H1 (cell line): ENCODE data around the gene AMZ1. TPM values are rescaled to one million over a fixed set of nuclear protein-coding genes. Genes with fewer than 3 reads are reported as not detected.

Experiments used
- CHD2 ChIP-seq: IDR thresholded peaks from 2 replicates; pipeline ENCODE4 v1.6.1; 2012; ENCODE audit warnings: low read length, improper control_type of control experiment
- PHF8 ChIP-seq: fragments of 200-600 bp; sonication (generic); conservative IDR thresholded peaks from 2 replicates; pipeline ENCODE4 v1.7.1; 2012; ENCODE audit warnings: low read depth, mild to moderate bottlenecking, inconsistent platforms, low read length, moderate library complexity
- RNF2 ChIP-seq: fragments of 200-900, 300-1000 bp; sonication (generic); IDR thresholded peaks from 2 replicates; pipeline ENCODE4 v1.7.1; 2016; ENCODE audit warnings: borderline replicate concordance, low read depth, mild to moderate bottlenecking, antibody characterized with exemption, low read length; ENCODE audit not compliant: poor library complexity, severe bottlenecking; ENCODE audit errors: missing control alignments
- SAP30 ChIP-seq: fragments of 300-600 bp; sonication (generic); IDR thresholded peaks from 2 replicates; pipeline ENCODE4 v1.7.1; 2012; ENCODE audit warnings: low read length, moderate library complexity, mild to moderate bottlenecking, inconsistent platforms; ENCODE audit not compliant: insufficient read depth, insufficient replicate concordance
- SIRT6 ChIP-seq: IDR thresholded peaks from one replicate; pipeline ENCODE4 v1.7.1; 2012; ENCODE audit warnings: low read length, inconsistent platforms
- polyA plus RNA-seq, 7 experiments: library from polyadenylated mRNA; depleted of rRNA in 3 of 7; stranded (reverse) in 5 of 7; unstranded in 2 of 7; fragments of >200 nt in 5 of 7; fragments of 200-250 nt in 2 of 7; gene quantifications; 1 replicate in 5 of 7; 2 replicates in 1 of 7; 4 replicates in 1 of 7; pipeline versions ENCODE4 v1.2.1 to v1.2.3, GENCODE V29; 2011 to 2013; ENCODE audit warnings: missing spikeins in 2 of 7, mixed read lengths in 2 of 7
- total RNA-seq: library from RNA; stranded (reverse); fragmentation: NEBNext Ultra II Directional; extraction: Animal tissue kit (Norgen Biotek cat#: 25700); gene quantifications from 2 replicates; pipeline ENCODE4 v1.2.1, GENCODE V29; 2021

AMZ1 gene
- total and polyA plus RNA-seq, 2 of the 8 experiments (the other 6 are each of a cell fraction or from before 2014, with no cell fraction given): 0.59 to 1.4 TPM

GRCh38 chr7:2764621-2765020 is 76.6 kb downstream of the AMZ1 start (continued):
- TF ChIP-seq PHF8: no peak
- no peak for TF ChIP-seq RNF2
- no peak for TF ChIP-seq SIRT6
- no peak for TF ChIP-seq SAP30
- no peak for TF ChIP-seq CHD2

Other genes starting within 250 kb of the AMZ1 start
- not detected in 2 replicates for gene GRIFIN, start 211.8 kb upstream of the AMZ1 start, total RNA-seq
- gene GRIFIN, start 211.8 kb upstream of the AMZ1 start, polyA plus RNA-seq (2011; rRNA removed): not detected in 2 replicates
- gene LFNG, start 168.4 kb upstream of the AMZ1 start, total RNA-seq: 28.9 and 31.6 TPM in 2 replicates
- 35.6 and 53.0 TPM in 2 replicates for gene LFNG, start 168.4 kb upstream of the AMZ1 start, polyA plus RNA-seq (2011; rRNA removed)
- gene BRAT1, start 132.7 kb upstream of the AMZ1 start, total RNA-seq: 42.3 and 45.2 TPM in 2 replicates
- gene BRAT1, start 132.7 kb upstream of the AMZ1 start, polyA plus RNA-seq (2011; rRNA removed): 36.8 and 60.5 TPM in 2 replicates
- gene IQCE, start 129.2 kb upstream of the AMZ1 start, total RNA-seq: 4.9 and 5.7 TPM in 2 replicates
- gene IQCE, start 129.2 kb upstream of the AMZ1 start, polyA plus RNA-seq (2011; rRNA removed): 2.2 and 3.1 TPM in 2 replicates
- gene TTYH3, start 56.2 kb upstream of the AMZ1 start, total RNA-seq: 169 and 172 TPM in 2 replicates
- 66.2 and 122 TPM in 2 replicates for gene TTYH3, start 56.2 kb upstream of the AMZ1 start, polyA plus RNA-seq (2011; rRNA removed)
- 95.6 and 96.5 TPM in 2 replicates for gene GNA12, start 156.1 kb downstream of the AMZ1 start, total RNA-seq
- gene GNA12, start 156.1 kb downstream of the AMZ1 start, polyA plus RNA-seq (2011; rRNA removed): 109 and 121 TPM in 2 replicates